Dermis microvascular lymphatic vessel endothelial cell (primary cell): ENCODE measurements around the gene DNAH8. TPM values are rescaled to one million over a fixed set of nuclear protein-coding genes. Genes with fewer than 3 reads are reported as not detected.
A peak's percentile ranks its signal among the peaks of the same experiment; 100 is the strongest.

Experiments used
- DNase-seq, 2 donors: peaks; one replicate each; pipeline versions ENCODE4 v3.0.0 to v3.0.0-alpha.2; 2010; ENCODE audit warnings: low read depth in 2 of 2
- total RNA-seq: library from RNA; depleted of rRNA; stranded (reverse); fragments of >200 nt; gene quantifications from 2 replicates; pipeline ENCODE4 v1.2.1, GENCODE V29; 2014

Gene DNAH8
- total RNA-seq, 1 donor from 2014 or later: not detected

DNA sequence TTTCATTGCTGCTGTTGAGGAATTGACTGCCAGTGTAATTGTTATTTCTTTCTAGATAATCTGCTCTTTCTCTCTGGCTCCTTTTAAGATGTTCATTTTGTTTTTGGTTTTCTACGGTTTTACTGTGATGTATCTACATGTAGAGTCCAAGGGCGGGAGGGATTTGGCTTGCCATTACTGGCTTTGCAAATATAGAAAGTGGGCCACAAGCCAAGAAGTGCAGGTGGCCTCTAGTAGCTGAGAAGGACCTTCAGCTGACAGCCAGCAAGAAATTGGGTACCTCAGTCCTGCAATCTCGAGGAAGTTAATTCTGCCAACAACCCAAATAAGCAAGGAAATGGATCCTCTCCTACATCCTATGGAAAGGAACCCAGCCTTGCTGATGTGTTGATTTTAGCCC is 290.7 kb downstream of the DNAH8 start:
- DNase-seq: no peak

DNA sequence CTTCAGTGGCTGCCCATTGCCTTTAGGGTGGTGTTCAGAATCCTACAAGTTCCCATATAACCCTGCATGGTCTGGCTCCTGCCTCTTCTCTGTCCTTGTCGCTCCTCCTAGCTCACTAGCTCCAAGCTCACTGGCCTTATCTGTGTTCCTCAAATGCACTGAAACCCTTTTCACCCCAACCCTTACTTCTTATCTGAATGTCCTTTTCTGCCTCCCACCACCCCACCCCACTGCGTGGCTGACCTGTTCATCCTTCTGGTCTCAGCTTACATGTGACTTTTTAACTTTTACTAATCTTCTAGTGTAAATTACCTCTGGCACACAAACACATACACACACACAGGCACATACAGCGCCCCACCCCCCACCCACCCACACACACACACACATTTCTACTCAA is 292.5 kb downstream of the DNAH8 start:
- DNase-seq: no peak

DNA sequence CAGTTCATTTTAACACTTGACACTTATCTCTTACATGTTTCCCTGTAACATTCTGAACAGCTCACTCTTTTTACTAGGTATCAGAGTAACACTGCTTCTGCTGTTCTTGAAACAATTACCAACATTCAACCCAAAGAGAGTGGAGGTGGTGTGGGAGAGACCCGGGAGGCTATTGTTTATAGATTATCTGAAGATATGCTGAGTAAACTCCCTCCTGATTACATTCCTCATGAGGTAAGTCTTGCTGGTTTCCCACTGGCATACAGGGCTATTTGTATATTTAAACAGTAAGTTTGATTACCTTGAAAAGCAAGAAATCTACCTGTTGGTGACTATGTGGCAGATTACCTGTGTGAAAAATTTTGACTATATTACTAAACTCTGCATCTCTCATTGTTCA is 293.6 kb downstream of the DNAH8 start:
- no peak for DNase-seq

DNA sequence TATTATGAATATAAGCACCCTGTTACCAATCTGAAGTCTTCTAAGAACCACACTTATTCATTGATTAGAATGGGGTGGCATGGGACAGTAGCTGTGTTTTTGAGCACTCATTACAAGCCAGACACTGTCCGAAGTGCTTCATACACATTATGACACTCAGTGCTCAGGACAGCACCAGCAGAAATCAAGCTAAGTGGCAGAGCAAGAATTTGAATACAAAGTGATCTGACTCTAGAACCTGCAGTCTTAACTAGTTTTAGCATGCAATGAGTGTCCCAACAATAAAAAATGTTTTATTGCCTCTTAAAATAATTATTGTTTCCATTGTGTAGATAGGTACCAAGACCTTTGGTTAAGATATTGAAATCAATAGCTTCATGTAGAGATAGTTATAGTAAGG is 294.4 kb downstream of the DNAH8 start:
- no peak for DNase-seq

DNA sequence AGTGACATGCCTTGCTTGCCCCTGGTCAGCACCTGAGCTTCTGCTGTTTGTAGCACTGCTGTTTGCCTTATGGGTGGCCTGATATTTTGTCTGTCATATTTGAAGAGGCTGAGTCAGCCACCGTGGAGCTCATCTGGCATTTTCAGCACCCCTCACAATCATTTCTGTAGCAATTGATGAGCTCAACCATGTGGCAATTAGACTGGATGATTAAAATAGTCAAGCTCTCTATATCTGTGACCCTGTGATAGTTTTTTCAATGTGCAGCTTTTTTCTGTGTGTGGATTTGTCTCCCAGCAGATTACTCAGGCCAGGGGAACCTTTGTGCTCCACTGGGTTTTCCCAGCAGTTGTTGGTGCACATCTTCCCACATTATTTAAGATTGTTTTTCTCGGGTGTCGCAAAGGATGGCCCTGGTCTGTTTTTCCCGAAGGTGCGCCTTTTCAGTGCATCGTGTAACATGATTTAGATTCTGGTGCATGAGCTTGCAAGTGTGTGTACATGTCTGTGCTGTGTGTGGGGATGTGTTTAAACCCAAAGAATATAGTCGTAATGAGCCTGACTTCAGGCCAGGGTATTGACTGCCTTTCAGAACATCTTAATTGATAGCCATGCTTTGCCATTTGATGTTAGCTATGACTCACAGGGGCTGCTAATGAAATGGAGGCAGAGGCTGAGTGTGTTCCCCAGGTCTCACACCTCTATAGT is 301.9 kb downstream of the DNAH8 start:
- no peak for DNase-seq

DNA sequence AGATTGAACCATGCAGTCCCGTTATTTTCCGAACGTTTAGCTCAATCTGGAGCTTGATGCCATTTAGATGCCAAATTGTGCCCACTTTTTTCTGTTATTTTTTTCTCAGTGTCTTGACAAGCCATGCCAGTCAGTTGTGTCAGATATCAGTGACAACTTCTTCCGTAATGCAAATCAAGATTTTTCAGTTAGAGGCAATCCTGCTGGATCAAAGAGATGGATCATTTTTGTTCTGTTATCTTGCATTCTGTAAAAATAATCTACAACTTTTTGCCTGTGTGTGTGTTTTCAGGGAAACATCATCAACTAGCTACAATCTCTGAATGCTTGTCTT is 302.4 kb downstream of the DNAH8 start:
- no peak for DNase-seq

DNA sequence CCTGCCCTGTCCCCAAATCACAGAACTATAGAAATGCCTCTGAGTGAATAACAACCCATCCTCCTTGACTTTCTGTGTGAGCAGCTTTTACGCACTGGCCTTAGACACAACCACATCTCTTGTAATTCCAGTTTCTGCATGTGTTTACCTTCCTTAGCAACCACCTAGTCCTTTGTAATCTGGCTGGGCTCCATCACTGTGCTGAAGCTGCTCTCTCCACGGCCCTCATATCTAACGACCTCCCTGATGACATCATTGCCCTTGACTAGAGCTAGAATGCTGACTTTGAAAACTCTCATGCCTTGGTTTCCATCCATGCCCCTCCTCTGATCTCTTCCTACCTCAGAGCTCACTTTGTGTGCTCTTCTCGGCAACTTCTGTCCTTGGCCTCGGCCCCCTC is 303.0 kb downstream of the DNAH8 start:
- DNase-seq: no peak

DNA sequence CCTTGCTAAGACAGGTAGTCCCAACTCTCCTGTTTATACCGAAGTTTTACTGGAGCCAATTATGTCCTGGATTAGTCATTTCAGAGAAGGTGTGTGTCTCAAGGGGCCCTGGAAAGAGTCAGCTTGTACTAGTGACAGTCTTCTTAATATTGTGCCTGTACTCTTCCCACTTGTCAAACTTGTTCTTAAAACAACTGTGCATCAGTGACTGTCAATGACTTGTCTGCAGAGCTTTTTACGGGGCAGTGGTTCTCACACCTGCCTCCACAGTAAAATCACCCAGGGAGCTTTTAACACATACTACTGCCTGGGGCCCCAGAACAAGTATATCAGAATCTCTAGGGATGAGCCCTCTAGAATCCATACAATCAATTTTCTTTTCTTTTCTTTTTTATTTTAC is 305.0 kb downstream of the DNAH8 start:
- DNase-seq: no peak

DNA sequence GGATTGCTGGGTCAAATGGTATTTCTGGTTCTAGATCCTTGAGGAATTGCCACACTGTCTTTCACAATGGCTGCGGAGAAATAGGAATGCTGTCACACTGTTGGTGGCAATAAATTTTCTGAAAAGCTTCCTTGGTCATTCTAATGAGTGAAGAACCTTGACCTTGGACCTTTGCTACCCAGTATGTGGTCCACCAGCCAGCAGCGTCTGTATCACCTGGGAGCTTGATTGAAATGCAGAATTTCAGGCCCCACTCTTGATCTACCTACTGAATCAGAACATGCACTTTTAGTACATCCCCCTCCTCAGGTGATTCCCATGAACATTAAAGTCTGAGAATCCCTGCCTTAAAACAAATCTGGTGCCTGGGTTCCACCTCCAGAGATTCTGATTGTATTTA is 305.9 kb downstream of the DNAH8 start:
- DNase-seq: no peak

DNA sequence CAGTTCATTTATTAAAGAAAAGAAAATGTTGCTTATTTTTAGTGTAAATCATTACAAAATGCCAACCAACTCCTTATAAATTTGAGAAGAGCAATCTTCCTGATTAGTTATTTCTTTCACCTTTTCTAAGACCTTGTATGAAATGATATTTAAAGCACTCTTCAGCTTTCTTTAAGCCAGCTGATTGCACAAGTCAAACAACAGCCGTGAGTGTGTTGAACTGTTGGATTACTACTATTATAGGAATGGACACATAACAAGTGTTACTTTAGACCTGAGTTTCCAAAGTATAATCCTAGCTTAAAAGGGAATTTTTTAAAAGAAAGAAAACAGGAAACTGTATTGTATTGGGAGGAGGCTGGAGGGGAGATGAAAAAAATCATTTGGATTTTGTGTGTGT is 306.7 kb downstream of the DNAH8 start:
- DNase-seq: no peak

DNA sequence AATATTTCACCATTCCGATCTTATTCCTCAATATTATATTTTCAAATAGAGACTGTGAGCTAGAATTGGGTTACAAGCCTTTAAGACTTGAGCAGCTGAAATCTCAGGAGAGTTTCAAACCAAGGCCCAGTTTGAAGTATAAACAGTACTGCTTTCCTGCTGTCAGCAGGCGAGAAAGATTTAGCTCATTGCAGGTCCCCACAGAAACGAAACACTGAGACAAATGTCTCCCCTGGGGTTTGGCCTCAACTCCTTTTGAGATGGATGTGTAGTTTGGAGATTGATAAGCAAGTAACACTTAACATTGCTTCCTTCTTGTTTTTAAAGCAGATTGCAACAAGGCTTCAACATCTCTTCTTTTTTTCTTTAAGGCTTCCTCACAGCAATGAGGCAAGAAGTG is 311.1 kb downstream of the DNAH8 start:
- DNase-seq: no peak

DNA sequence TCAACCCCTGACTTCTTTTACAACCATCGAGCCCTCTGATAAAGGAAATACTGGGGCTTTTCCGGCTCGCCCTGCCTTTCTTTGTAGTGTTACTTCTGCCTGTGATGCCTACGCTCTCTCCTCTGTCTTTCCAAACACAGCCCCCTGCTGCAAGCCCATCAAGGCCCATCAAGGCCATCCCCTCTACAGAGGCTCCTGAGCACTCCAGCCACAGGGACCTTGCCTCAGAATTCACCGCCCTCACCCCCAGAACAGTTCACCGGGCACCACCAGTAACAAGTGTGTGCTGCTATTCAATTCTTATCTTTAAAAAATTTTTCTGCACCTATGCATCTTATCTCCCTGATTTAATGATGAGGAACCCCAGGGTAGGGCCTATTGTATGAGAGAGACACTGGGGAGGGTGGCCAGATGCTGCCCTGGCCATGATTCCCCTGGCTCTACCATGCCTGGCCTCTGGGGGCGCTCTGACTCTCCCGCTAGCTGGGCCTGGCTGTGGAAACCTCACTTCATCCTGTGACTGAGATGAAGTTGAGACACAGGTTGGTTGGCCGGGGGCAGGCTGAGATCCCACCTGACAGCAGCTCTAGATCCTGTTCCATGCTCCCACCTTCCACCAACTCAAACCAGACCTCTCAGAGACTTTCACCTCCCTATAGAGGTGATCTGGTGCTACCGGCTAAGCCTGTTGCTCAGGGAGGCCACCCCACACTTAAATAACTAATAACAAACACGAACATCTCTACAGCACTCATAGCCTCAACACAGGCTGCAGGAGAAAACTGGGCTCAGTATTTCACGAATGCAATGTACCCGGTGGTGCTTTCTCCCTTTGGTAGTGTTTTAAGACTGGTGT is 314.3 kb downstream of the DNAH8 start:
- peak in 1 of 2 donors; percentile 7 for DNase-seq

DNA sequence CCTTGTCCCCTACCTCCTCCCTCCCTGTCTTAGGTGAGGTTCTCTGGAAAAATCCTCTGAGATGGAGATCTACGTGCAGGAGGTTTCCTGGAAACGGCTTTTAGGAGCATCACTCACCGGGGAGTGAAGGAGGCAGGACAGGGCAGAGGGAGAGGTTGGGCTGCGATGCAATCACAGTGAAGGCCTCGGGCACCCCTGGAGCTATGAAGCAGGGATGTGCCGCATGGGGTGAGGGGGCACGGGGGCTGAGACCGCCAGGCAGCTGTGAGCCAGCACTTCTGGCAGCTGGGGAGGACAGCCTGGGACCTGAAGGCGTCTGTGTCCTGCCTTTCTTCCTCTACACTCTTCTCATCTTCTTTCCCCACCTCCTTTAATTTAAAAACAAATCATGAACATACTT is 320.6 kb downstream of the DNAH8 start:
- DNase-seq: no peak

DNA sequence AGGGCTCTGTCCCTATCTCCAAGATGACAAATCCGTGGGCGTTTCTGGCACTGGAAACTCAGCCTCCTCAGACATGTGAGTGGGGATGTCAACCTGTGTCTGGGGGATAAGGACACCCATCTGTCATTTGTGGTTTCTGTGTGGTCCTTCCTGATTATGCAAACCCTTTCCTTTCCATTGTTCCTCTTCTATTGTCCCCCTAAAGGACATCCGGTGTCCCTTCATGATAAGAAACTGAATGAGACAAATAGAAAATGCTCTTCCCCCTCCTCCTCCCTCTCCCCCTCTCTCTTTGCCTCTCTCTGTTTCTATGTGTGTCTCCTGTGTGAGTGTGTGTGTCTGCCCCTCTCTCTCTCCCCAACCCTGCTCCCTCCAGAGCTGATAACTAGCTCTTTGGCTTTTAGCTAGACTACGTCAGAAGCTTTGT is 322.0 kb downstream of the DNAH8 start:
- DNase-seq: no peak

DNA sequence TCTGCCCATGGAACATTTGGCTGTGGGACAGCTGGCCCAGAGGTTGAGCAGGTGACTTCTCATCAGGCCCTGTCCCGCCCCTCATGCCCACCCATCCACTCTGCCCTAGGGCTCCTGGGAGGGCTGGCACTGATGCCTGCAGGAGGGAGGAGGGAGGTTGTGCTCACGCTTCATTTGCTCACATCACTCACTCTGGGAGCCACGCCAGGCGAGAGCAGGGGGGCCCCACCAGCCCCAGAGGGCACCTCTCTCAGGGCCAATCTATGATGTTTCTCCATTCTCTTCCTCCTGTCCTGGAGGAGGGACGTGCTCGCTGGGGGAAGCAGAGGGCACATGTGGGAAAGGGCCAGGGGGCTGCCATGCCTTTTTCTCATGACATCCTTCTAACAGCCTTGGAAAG is 322.6 kb downstream of the DNAH8 start:
- no peak for DNase-seq

DNA sequence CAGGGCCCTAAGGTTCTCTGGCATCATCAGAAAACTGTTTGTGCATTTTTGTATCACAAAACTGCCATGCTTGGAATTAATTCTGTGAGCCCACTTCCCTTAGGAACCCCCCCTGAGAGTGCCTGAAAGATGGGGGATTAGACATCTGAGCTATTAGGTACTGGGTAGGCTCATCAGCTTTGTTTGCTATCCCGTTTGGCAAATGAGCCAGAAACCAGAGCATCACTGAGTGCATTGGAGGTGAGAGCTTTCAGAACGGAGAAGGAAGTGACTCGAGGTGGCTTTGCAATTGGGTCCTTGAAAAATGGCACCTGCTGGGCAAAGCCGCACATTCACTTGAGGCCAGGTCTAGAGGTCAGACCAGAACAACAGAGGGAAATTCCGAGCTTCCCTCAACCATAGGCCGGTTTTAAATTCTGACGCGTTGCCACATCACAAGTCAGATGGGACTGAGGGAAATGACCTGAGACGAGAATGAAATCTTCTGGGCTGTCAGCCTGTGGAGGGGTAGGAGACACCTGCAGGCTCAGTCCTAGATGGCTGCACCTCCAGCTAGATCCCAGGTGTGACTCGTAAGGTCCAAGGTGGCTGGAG is 325.1 kb downstream of the DNAH8 start:
- DNase-seq: no peak

DNA sequence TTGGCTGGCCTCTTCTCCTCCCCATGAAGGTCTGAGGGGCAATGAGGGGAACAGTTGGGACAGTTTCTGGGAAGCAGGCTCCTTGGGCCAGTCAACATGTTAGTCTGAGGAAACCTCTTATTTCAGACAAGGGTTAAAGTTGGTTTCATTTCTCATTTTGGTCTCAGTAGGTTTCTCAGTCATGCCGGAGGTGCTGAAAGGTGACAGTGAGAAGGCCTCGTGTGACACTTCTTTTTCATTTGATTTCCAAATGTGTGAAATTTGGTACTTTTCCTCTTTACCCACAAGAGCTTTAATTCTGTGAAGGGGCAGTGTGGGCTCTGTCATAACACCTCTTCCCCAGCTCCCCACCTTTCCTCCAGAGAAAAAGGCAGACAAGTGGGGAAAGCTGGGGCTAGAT is 326.0 kb downstream of the DNAH8 start:
- DNase-seq: no peak

DNA sequence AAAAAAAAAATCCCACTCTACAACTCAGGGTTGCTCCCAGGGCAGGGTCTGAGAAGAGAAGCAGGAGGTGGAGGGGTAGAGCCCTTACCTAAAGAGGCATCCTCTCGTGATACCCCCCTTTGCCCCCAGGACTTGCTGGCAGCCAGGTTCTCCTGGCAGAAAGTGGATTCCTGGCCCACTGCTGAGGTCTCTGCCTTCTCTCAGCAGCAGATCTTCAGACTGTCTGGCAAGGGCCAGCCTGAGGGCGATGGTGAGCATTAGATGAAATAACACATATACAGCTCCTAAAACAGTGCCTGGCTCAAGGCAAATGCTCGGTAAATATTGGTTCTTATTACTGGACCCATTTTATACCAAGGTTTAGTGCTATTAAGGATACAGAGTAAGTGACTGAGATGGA is 328.7 kb downstream of the DNAH8 start:
- DNase-seq: no peak

DNA sequence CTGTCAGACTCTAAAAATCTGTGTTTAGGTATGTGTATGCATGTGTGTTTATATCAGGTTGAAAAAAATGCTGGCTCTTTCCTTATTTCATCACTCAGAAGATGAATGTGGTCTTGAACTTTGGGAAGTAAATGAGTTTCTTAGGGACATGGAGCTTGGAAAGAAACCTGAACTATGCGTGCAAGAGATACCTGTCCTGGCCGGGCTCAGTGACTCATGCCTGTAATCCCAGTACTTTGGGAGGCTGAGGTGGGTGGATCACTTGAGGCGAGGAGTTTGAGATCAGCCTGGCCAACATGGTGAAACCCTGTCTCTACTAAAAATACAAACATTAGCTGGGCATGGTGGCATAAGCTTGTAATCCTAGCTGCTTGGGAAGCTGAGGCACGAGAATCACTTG is 329.1 kb downstream of the DNAH8 start:
- no peak for DNase-seq

DNA sequence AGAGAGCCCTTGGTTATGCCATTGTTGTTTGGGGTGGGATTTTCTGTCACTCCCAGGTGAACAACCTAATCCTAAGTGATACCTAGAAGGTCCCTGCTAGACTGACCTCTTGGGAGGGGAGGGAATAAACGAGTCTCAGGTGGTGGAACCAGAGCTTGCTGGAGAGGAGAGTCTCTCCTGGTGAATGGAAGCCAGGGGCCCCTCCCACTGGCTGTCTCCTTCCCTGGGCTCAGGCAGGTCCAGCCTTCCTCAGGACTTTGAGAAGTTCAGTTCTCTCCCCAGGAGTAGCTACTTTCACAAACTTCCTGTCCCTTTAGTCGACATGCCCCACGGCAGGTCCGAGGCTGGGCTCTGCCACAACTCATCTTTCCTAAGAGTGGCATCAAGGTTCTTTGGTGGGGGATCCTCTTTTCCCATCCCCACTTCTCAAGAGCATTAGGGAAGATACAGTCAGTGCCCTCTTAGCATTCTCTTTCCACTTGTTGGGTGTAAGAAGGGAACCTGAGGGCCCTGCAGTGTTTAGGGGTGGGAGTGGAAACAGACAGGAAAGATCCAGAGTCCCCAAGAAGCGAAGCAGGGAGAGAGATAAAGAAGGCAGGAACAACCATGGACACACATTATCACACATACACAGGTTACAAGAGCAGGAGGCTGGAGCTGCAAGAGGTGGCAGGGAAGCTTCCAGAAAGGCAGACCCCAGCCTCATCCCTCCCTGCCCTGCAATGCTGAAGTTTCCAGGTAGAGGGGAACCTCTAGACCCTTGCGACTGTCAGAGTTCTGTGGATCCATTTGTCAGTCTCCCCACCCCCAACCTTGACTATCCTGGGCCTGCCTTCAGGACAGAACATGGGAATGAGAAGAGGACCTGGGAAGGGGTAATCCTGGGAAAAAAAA is 332.6 kb downstream of the DNAH8 start:
- DNase-seq: no peak

DNA sequence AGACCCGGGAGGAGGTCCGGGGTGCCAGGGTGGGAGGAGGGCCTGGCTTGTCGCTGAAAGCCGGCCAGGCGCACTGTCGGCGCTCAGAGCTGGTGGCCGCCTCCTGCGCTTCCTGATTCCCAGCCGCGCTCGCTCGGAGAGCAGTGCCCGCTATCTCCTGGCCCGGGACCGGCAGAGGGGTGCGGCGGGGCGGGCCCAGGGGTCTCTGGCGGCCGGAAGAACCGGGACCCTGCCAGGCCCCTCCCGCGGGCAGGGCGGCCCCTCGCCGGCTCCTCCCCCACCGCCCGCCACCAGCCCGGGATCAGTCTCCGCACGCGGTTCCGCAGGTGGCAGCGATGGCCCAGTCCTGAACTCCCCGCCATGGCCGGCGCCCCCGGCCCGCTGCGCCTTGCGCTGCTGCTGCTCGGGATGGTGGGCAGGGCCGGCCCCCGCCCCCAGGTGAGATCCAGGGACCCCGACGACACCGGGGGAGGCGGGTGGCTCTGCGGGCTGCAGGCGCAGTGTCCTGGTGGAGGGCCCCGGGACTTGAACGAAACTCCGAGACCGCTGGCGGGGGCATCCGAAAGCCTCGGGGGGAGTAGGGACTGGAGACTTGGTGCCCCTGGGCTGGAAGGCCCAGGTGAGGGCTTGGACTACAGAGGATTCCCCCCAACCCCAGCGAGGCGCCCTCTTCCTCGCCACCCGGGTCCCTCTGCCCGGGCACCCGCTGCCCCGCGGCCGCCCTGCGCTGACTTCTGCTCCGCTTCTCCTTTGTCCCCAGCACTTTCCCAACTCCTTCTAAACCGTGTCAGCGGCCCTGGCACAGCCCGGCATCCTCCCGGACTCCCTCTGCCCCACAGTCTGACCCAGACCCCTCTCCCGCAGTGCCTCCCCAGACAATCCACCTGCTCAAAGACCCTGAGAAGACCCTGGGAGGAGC is 333.6 kb downstream of the DNAH8 start, which contains the start of gene GLP1R:
TSS of gene GLP1R (plus strand) at position 301 of the 919 bp plus-strand sequence. CDS start at position 361, 60 bp downstream.
- DNase-seq: no peak
